GM21447 (cell line): Measurements from ENCODE around the gene HTR3B.
"Not testable (repeated sequence)": the region's sequence is repeated elsewhere in the genome, so short reads cannot be mapped to it uniquely, and the experiment has no call there.

Experiments
- ATAC-seq: cut with Tn5 transposase; IDR thresholded peaks from one replicate; pipeline ENCODE4 v1.9.1; 2021; ENCODE audit not compliant: unreplicated experiment

Gene HTR3B, protein sequence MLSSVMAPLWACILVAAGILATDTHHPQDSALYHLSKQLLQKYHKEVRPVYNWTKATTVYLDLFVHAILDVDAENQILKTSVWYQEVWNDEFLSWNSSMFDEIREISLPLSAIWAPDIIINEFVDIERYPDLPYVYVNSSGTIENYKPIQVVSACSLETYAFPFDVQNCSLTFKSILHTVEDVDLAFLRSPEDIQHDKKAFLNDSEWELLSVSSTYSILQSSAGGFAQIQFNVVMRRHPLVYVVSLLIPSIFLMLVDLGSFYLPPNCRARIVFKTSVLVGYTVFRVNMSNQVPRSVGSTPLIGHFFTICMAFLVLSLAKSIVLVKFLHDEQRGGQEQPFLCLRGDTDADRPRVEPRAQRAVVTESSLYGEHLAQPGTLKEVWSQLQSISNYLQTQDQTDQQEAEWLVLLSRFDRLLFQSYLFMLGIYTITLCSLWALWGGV

DNA sequence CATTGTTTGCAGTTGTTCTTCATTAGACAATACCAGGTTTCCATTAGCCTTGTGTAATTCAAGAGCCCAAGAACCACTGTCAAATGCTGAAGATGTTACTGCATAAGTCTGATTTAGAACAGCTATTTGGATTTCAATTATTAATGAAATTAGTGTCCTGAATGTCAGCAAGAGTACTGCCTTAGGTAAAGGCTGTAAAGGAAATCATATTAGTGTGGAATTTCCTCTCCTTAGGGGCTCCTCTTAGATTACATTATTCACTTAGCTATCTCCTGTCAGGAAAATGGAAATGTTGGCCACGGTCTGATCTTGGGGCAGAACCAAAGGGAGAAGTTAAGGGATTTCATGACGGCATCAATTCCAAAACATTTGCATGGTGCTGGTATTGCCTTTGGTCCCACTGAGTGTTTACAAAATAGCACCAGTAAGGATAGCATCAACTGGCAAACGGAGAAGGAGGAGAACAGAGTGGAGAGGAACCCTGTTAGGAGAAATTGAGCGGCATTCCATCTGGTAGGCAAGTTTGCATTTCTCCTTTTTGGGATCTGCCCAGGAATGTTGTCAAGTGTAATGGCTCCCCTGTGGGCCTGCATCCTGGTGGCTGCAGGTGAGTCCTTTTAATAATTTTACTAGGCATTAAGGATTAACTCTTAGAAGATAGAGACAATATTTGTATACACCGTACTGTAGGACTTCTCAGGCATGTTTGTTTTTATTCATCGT, at the start of gene HTR3B:
Gene HTR3B (plus strand): TSS at position 418 of the 723 bp plus-strand sequence. CDS start 138 bp downstream, at position 556.
- no peak for ATAC-seq

DNA sequence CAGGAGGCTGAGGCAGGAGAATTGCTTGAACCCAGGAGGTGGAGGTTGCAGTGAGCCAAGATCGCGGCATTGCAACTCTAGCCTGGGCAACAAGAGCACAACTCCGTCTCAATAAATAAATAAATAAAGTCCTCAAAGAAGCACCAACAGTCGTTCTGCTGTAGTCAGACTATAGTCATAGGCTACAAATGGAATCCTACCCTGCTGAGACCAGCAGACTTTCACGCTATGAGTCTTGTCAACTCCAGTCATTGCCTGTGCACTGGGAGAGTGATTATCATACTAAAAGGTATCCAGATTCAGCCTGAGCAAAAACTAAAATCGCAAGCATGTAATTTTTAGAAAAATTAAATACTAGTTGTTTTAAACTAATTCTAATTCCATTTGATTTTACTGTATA, 48.8 kb upstream of the HTR3B start:
- no peak for ATAC-seq

DNA sequence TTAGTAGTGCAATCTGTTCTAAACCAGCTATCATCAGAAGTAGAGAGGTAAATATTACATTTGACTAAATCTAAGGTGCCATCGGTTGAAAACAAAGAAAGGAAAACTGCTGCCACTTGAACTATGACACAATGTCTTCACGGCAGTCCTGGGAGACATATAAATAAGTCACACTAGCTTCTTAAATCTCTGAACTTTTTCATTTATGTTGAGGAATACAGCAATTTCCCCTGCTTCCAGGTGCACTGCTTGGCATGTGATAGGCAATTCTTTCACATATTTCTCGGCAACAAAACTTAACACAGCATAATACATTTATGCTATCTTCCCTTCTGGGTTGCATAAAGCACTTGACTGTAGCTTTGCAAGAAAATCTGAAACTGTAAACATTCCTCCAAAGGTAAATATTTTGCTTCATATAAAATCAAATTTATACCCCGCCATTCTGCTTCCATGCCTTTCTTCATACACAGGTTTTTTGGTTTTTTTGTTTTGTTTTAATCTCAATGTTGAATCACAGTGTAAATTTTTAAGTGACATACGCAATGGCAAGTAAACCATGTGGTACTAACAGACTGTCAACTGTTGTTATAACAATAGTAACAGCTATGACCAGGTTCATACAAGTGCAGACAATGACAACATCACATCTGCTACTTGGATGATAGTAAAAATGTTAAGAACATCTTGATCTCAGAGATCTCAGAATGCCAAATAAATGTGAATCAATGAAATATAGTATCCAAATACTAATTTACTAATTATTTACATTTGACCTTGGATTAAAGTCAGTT, 47.4 kb upstream of the HTR3B start:
- no peak for ATAC-seq

DNA sequence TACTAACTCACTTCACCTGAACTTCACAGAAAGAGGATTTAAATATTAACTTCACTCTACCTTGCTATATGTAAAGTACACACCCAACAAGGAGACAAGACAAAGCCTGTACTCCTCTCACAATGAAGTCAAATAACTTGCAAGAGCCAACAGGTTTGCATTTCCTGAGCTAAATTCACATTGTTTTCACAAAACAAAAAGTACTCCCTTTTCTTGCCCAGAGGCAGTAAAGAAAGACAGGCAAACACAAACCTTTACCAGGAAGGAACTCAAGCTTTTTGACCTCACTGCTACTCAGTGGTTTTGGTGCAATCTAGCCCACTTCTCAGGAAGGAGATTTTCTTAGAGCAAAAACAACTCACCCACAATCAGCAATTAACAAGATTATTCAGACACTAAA, 44.9 kb upstream of the HTR3B start:
- no peak for ATAC-seq

DNA sequence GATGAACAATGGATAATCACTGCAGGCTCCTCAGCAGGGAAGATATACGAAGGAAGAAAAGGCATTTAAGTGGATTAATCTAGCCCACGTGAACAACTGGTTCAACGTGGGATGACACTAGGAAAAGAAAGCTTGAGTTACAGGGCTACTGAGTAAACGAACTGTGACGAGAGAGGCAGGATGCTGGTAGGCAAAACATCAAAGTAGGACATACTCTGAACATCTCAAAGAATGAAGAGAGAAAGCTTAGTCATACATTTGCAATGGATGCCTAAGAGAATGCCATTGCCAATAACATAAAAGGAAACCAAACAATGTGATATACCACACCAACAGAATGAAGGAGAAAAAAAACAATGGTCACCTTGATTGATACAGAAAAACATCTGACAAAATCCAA, 42.2 kb upstream of the HTR3B start:
- ATAC-seq: no peak

DNA sequence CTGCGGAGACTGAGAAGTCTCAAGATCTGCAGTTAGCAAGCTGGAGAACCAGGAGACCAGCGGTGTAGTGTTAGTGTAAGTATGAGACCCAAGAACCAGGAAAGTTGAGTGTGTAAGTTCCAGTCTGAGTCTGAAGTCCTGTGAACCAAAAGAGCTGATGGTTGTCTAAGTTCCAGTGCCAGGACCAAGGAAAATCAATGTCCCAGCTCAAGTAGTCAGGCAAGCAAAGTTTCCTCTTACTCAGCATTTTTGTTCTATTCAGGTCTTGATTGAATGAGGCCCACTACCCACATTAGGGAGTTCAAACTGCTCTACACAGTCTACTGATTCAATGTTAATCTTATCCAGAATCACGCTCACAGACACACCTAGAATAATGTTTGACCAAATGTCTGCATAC, 40.2 kb upstream of the HTR3B start:
- ATAC-seq: no peak

DNA sequence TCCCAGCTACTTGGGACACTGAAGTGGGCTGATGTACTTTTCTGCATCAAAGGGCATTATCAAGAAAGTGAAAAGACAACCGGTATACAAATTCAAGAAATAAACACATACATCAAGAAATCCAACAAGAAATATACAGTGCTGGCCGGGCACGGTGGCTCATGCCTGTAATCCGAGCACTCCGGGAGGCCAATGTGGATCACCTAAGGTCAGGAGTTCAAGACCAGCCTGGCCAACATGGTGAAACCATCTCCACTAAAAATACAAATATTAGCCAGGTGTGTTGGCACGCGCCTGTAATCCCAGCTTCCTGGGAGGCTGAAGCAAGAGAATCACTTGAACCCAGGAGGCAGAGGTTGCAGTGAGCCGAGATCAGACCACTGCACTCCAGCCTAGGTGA, 38.7 kb upstream of the HTR3B start:
- no peak for ATAC-seq

DNA sequence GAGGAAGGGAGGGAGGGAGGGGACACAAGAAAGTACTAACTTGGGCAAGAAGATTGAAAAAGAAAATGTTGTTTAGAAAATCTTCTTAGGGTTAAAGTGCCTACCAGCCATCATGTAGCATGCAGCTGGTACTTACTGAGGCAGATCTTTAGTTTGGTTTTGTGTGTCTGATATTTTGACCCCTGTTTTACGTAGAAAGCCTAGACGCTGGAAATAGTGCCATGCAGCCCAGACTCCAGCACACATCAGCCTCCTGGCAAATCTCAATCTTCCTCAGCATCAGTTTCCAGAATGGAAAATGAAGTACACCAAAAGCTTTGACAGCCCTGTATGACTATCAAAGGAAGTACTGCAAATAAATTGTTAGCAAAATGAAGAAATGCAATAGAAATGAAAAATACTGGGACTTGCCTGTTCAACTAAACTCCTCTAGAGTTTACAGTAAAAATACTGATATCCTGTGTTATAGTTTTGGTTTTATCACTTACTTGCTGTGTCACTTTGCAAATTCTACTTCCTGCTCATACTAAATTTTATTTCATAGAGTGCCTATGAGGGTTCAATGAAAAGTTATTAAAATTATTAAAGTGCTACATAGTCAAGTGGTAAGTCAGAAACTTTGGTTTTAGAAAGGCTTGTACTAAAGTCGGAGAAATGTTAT, 36.6 kb upstream of the HTR3B start:
- ATAC-seq: no peak

DNA sequence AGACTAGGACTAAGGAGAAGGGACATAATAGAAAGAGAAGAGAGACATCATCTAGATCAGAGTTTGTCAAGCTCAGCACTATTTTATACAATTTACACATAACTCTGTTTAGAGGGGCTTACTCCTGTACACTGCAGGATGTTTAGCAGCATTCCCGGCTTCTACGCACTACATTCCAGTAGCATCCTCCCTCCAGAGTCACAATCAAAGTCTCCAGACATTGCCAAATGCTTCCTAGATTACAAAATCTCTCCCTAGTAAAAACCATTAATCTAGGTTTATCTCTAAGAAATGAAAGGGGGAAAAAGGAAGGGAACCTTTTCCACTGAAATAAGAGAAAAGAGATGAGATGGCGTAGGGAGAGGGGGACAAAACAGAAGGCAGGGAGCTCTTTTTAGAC, 33.3 kb upstream of the HTR3B start:
- no peak for ATAC-seq

DNA sequence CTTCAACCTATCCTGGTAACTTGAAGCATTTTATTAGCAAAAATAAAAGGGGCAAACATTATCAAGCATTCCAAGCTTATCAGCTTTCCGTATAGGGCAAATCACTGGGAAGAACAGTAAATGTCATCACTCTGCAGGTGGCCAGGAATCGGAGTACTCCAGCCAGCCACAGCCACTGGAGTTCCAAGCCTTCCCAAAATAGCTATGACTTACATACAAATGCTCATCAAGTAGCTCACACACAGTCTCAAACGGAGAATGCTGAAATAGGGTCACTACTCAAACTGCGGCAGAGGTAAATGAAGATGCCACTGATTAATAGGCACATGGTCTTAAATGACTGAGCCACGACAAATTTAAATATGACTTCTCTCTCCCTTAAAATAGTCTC, 31.4 kb upstream of the HTR3B start:
- no peak for ATAC-seq

DNA sequence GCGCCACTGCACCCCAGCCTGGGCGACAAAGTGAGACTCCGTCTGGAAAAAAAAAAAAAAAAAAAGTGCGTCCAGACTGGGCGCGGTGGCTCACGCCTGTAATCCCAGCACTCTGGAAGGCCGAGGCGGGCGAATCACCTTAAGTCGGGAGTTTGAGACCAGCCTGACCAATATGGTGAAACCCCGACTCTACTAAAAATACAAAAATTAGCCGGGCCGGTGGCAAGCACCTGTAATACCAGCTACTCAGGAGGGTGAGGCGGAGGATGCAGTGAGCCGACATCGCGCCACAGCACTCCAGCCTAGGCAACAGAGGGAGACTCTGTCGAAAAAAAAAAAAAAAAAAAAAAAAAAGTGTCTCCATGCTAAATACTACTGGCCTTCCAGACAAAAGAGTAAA, 30.5 kb upstream of the HTR3B start:
- ATAC-seq: no peak

DNA sequence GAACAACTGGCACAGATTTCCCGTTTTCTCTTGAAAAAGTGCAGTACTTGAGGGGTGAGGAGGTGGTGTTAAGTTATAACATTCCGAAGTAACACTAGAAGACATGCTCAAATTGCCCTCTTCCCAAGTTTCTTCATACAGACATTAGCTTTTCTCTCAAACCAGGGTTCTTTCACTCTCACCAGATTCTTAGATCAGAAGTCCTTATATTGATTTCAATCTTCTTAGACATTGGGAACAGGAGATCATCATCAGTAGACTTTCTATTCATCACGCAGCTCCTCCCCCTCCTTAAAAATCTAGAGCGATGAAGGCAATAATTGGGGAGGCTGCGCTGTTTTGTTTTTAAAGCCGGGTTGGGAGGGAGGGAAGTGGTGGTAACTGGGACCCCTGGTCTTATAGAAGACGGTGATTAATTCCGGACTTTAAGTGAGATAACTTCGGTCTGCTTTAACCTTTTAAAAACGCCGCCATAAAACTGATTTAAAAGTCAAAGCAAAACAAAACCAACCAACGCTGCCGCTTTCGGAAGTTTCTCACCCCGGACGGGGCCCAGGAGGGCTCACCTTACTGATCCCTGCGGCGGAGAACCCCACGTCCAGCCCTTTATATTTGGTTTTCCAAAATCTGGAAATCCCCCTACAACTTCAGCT, 29.9 kb upstream of the HTR3B start:
- peak; percentile 40 for ATAC-seq

DNA sequence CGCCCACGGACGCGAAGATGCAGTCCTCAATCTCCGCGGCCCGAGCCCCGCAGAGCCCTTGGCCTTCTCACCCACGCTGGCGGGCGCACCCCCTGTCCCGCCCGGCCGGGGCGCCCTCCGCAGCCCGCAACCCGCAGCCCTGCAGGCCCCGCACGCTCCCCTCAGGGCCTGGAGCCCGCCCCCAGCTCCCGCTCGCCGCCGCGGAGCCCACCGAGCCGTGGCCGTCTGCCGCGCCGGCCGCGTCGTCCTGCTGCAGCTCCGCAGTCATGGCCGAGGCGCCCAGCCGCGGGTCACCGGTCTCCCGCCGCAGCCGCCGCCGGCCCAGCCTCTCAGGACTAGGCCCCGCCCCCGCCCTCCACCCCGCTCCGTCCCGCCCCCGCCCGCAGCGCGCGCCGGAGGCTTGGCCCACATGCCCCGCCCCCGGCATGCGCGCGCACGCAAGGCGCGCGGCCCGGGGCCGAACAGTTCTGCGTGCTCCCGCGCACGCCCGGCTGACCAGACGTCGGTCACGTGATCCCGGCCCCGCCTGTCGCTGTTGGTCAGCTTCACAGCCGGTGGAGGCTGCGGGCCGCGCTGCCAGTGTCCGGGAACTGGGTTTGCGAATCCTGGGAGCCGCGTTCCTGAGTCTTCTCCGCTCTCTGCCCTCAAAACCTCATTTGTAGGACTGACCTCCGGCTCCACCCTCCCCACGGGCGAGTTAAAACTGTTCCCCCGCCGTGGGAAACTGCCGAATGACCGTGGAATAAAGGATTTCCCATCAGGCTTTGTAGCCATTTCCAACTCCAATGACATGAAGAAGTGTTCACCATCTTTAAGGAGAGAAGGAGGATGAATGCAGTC, 29.1 kb upstream of the HTR3B start, which contains the start of gene USP28:
Gene USP28 (minus strand): TSS at position 339 of the 840 bp plus-strand sequence. CDS start 71 bp downstream, at position 268.
- ATAC-seq: peak; percentile 75

DNA sequence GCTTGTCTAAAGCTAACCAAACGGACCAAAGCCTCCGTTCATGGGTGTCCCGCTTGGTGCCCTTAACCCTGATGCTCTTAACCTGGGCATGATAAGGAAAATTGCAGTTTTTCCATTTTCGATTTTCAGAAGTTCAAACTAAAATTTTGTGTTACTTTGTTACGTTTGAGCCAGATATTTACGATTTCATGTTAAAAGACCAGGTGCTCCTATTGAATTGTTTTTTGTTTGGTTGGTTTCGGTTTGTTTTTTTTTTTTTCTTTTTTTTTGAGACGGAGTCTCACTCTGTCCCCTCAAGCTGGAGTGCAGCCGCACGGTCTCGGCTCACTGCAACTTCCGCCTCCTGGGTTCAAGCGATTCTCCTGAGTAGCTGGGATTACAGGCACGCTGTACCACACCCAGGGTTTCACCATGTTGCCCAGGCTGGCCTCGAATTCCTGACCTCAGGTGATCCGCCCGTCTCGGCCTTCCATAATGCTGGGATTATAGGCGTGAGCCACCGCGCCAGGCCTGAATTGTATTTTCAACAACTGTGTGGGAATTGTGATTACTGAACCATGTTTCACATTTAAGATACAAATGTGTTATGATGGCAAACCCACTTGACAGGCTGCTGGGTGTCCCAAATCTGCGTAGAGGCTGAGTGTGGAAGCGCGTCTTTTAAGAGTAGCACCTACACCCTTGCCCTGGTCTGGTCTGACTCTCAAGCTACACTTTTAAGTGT, 28.4 kb upstream of the HTR3B start:
- no peak for ATAC-seq

DNA sequence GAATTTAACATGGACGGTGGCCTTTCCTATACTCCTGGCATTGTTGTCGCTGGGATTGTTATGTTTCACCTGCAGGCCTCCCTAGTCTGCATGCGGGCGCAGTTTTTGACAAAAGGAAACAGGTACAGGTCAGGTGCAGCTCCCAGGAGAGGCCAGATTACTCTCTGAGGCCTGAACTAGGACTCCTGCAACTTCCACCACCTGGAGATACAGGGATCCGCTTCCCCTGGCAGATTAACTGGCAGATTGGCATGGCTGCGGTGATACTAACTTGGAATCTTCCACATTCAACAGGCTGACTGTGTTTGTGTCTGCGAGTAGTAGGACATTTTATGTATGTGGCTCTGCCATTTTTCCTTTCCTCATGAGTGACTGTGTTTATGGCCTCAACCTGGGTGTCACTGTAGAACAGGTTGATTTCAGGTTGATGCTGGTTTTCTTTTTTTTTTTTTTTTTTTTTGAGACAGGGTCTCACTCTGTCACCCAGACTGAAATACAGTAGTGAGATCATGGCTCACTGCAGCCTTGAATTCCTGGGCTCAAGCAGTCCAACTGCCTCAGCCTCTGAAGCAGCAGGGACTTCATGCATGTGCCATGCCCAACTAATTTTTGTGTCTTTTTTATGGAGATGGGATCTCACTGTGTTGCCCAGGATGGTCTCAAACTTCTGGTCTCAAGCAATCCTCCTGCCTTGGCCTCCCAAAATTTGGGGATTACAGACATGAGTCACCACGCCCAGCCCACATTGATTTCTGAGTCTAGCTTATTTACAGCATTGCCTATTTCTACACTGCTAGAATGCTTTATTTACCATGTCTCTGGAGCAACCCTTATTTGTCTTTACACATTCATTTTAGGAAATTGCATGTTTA, 27.6 kb upstream of the HTR3B start:
- ATAC-seq: no peak

DNA sequence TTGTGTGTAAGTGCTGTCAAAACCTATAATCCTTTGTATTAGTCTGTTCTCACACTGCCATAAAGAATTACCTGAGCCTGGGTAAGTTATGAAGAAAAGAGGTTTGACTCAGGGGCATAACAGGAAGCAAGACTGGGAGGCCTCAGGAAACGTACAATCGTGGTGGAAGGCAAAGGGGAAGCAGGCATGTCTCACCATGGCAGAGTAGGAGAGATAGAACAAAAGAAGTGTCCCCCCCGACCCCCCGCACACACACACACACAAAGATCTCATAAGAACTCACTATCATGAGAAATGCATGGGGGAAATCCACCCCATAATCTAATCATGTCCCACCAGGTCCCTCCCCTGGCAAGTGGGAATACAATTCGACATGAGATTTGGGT, 26.9 kb upstream of the HTR3B start:
- no peak for ATAC-seq

DNA sequence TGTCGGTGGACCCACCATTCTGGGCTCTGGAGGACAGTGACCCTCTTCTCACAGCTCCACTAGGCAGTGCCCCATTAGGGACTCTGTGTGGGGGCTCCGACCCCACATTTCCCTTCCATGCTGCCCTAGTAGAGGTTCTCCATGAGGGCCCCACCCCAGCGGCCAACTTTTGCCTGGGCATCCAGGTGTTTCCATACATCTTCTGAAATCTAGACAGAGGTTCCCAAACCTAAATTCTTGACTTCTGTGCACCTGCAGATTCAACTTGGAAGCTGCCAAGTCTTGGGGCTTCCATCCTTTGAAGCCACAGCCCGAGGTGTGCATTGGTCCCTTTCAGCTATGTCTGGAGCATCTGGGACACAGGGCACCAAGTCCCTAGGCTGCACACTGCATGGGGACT, 25.1 kb upstream of the HTR3B start:
- ATAC-seq: not testable (repeated sequence)

DNA sequence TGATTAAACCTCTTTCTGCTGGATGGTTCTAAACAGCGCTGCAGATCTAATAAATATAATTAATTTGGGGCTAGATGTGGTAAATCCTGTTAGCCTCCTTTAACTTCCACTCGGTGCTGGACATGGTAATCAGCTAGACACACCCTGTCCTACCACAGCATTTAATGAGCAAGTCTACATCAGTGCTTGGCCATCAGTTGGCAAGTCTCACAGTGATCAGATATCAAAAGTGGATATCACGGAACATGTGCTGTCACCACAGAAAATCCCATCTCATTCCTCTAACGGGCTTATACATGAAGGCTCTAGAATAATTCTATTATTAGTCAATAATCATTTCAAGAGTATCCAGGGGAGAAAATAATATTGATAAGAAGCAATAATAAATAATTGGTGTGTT, 23.6 kb upstream of the HTR3B start:
- ATAC-seq: no peak
